T-cell (primary cell): ENCODE data around the gene PRKCB. TPM values are rescaled to one million over a fixed set of nuclear protein-coding genes. Genes with fewer than 3 reads are reported as not detected.

Source experiments
- ATAC-seq, 4 experiments: fragments of 200-7000 bp in 3 of 4; fragments of 150-1000 bp in 1 of 4; cut with Tn5 transposase; replicated peaks in 1 of 4; 1 replicate in 3 of 4; 2 replicates in 1 of 4; pipeline ENCODE4 v1.10.0; 2021; ENCODE audit warnings: moderate library complexity in 3 of 4, mild to moderate bottlenecking in 2 of 4, moderate number of reproducible peaks in 1 of 4
- CTCF ChIA-PET, 2 donors: fragments of 300-600 bp; sonication (Branson Sonifier 250); formaldehyde crosslinking; loops; one replicate each; lab custom pipeline; 2022; ENCODE audit warnings: antibody characterized with exemption in 2 of 2; lab: Charles Lee
- POLR2A ChIA-PET, 2 donors: fragments of 300-600 bp; sonication (Branson Sonifier 250); formaldehyde crosslinking; loops; one replicate each; lab custom pipeline; 2022; ENCODE audit warnings: antibody characterized with exemption in 2 of 2; lab: Charles Lee
- DNase-seq, 35 experiments: peaks; one replicate each; pipeline versions ENCODE4 v3.0.0 to v3.0.0-alpha.2; 2013 to 2023
- H3K27ac ChIP-seq: one replicate; pipeline ENCODE4 v1.5.1; 2013; ENCODE audit warnings: low read length
- H3K27me3 ChIP-seq, 2 experiments: replicated peaks in 1 of 2; 1 replicate in 1 of 2; 2 replicates in 1 of 2; pipeline versions ENCODE4 v1.6.1 to v1.7.0; 2013; ENCODE audit warnings: low read length in 1 of 2, mixed read lengths in 1 of 2; ENCODE audit not compliant: control insufficient read depth in 2 of 2, insufficient read depth in 2 of 2; ENCODE audit errors: extremely low read depth in 1 of 2
- H3K36me3 ChIP-seq, 2 donors: 1 replicate in 1 of 2; 2 replicates in 1 of 2; pipeline versions ENCODE4 v1.6.1 to v1.7.0; 2013; ENCODE audit warnings: low read length in 1 of 2; ENCODE audit not compliant: control insufficient read depth in 2 of 2, insufficient read depth in 1 of 2; ENCODE audit errors: extremely low read depth in 1 of 2
- H3K4me1 ChIP-seq, 2 experiments: 1 replicate in 1 of 2; 2 replicates in 1 of 2; pipeline versions ENCODE4 v1.6.1 to v1.7.0; 2013; ENCODE audit warnings: low read length in 2 of 2, mixed read lengths in 1 of 2; ENCODE audit not compliant: insufficient read depth in 2 of 2, control insufficient read depth in 1 of 2; ENCODE audit errors: extremely low read depth in 1 of 2
- H3K4me3 ChIP-seq, 2 donors: 1 replicate in 1 of 2; 2 replicates in 1 of 2; pipeline versions ENCODE4 v1.5.1 to v1.7.0; 2013; ENCODE audit warnings: mild to moderate bottlenecking in 2 of 2, low read length in 1 of 2, moderate library complexity in 1 of 2; ENCODE audit not compliant: control insufficient read depth in 1 of 2; ENCODE audit errors: extremely low read depth in 1 of 2
- H3K9me3 ChIP-seq: 2 replicates; pipeline ENCODE4 v1.7.0; 2013
- H3K27ac Mint-ChIP-seq, 2 donors: one replicate each; pipeline ENCODE4 v1.8.0; 2020 to 2021; ENCODE audit warnings: mild to moderate bottlenecking in 2 of 2, mixed read lengths in 2 of 2
- H3K27me3 Mint-ChIP-seq, 2 donors: one replicate each; pipeline ENCODE4 v1.8.0; 2021 to 2022; ENCODE audit warnings: mixed read lengths in 2 of 2
- H3K36me3 Mint-ChIP-seq: one replicate; pipeline ENCODE4 v1.8.0; 2021; ENCODE audit warnings: mixed read lengths
- H3K4me1 Mint-ChIP-seq, 3 donors: one replicate each; pipeline ENCODE4 v1.8.0; 2020 to 2022; ENCODE audit warnings: mixed read lengths in 3 of 3, mild to moderate bottlenecking in 1 of 3
- H3K4me3 Mint-ChIP-seq, 3 donors: one replicate each; pipeline ENCODE4 v1.8.0; 2020 to 2022; ENCODE audit warnings: mild to moderate bottlenecking in 3 of 3, mixed read lengths in 3 of 3, moderate library complexity in 3 of 3
- H3K9me3 Mint-ChIP-seq, 3 donors: one replicate each; pipeline ENCODE4 v1.8.0; 2020 to 2022; ENCODE audit warnings: mixed read lengths in 3 of 3
- WGBS: methylation state at CpG from one replicate; pipeline ENCODE4 v1.1.5; 2013; ENCODE audit warnings: missing lambda C conversion rate; ENCODE audit not compliant: insufficient coverage; 5-methylcytosine and 5-hydroxymethylcytosine counted together
- total RNA-seq, 35 experiments: library from RNA in 6 of 35; stranded (reverse) in 6 of 35; fragments of 120-200 nt in 1 of 35; gene quantifications; one replicate each; pipeline versions ENCODE4 v1.2.1 to v1.2.4 and lab custom pipeline; 2013 to 2026

The PRKCB gene
- total RNA-seq, 5 donors from 2014 or later (not counting 1 experiment from before 2014, with no cell fraction given) = 84.7 to 114 (median 105) TPM

DNA sequence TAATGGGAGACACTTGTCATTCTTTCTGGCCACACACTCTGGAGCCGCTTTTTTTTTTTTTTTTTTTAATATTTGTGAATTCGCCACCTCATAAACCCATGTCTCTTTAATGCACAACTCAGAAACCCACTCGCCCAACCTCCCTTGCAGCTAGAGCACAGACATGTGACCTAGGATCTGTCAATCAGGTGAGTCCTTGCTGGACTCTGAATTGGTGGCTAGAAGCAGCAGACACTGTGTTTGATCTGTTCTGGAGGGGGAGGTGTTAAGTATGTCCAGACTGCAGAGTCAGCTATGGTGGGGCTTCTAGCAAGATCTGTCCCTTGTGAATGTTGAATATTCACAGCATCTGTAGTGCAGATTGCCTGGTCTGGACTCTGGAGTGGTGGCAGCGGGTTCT, 112.1 kb downstream of the PRKCB start:
- Mint-ChIP-seq H3K27ac (peak overlapping the region; percentile 93 to 94), H3K4me3 (peak overlapping the region in 1 of 3 donors; percentile 68), H3K4me1 (peaks cover 88 to 94% (median 93%) of the 10 kb centered on the region in 3 donors), H3K9me3 (no peaks in the 10 kb centered on the region), H3K36me3 (no peaks in the 10 kb centered on the region), H3K27me3 (no peaks in the 10 kb centered on the region)
- Histone ChIP-seq H3K4me3 (no peak overlapping the region), H3K27me3 (no peaks in the 10 kb centered on the region), H3K9me3 (no peaks in the 10 kb centered on the region), H3K27ac (peak overlapping the region; percentile 86), H3K36me3 (peaks cover 1 to 2% of the 10 kb centered on the region in 2 donors), H3K4me1 (peaks cover 43 to 76% of the 10 kb centered on the region in 2 experiments)
- ChIA-PET CTCF (no interaction called here), POLR2A (no interaction called here)
- 100% methylated on average over 1 of the region's 4 CpGs for WGBS
- DNase-seq = no peak
- no peak for ATAC-seq

DNA sequence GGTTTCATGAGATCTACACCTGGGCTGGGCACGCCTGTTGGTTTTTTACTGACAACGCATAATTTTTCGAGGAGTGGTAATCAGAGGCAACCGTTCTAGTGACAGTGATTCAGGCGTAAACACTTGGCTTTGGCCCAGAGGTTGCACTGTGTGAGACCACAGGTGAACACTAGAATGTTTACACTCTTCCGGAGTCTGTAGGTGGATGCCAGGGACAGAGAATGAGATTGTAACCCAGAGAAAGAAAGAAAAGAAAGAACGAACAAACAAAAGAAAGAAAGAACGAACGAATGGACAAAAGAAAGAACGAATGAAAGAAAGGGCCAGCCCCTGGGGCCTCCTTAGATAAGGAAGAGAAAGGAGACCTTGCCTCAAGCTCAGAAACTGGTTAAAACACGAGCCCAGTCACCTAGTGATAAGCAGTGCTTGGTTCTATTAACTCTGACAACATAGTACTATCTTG, 113.2 kb downstream of the PRKCB start:
- H3K4me3 ChIP-seq = peak overlapping the region in 1 of 2 donors; percentile 3
- no peaks in the 10 kb centered on the region for H3K27me3 Mint-ChIP-seq
- WGBS = 1% methylated on average over 11 of the region's 11 CpGs

DNA sequence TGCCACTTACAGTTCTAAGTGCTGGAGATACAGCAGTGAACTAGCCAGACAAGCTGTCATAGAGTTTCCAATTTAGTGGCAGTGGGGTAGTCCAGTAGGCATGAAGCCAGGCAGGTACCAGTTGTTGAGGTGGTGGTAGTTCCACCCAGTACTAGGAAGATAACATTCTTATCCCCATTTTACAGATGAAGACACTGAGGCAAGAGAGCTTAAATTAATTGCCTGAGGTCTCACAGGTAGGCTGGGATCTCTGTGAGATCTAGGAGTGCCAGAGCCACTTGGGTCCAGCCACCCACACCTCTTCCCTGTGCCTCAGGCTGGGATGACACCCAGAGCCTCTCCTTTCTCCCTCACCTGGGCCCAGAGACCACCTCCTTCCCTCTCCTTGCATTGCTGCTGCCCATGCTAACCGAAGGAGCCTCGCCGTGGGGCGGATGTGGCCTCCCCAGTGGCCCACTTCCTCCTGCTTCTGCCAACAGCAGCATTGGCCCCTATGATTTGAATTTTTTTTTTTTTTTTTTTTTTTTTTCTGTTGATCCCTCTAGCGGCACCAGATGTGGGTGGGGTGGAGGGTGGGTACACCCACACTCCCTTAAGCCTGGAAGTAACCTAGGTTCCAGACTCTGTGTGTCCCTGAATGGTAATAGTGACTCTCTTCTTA, 114.0 kb downstream of the PRKCB start:
- Histone ChIP-seq H3K4me3 (peak overlapping the region in 1 of 2 donors; percentile 52), H3K36me3 (peaks cover 0 to 4% of the 10 kb centered on the region in 2 donors), H3K27me3 (no peaks in the 10 kb centered on the region), H3K4me1 (peaks cover 48 to 82% of the 10 kb centered on the region in 2 experiments), H3K27ac (peak overlapping the region; percentile 86), H3K9me3 (no peaks in the 10 kb centered on the region)
- Mint-ChIP-seq H3K4me3 (peak overlapping the region; percentile 35 to 68 (median 65)), H3K4me1 (peaks cover 93 to 97% (median 97%) of the 10 kb centered on the region in 3 donors), H3K27me3 (no peaks in the 10 kb centered on the region), H3K9me3 (no peaks in the 10 kb centered on the region), H3K36me3 (no peaks in the 10 kb centered on the region), H3K27ac (peak overlapping the region; percentile 93 to 94)
- CTCF ChIA-PET = interaction anchor here (0.6 to 1.3 kb wide), 5 partner anchors 38 to 655 kb away, joined by 3 to 6 read pairs (median 3); no protein-coding TSS in a partner anchor
- POLR2A ChIA-PET = interaction anchor here in 1 of 2 donors (0.7 kb wide), 1 partner anchor 11 kb away, joined by 13 read pairs; no protein-coding TSS in a partner anchor
- WGBS = no CpG with 5 or more reads among the region's 5 CpGs
- DNase-seq (peak; percentile 57 to 86 (median 76)), ATAC-seq (peak; percentile 60 to 77 (median 74))

More for the DNA sequence above, 113.2 kb downstream of the PRKCB start:
- Mint-ChIP-seq H3K4me3 (peak overlapping the region; percentile 64 to 68 (median 65)), H3K27ac (peak overlapping the region; percentile 93 to 94), H3K9me3 (no peaks in the 10 kb centered on the region), H3K36me3 (no peaks in the 10 kb centered on the region), H3K4me1 (peaks cover 91 to 95% (median 94%) of the 10 kb centered on the region in 3 donors)
- peak; percentile 77 to 80 (median 78) for ATAC-seq
- no peaks in the 10 kb centered on the region for H3K9me3 ChIP-seq
- ChIA-PET POLR2A (no interaction called here), CTCF (interaction anchor here in 1 of 2 donors (0.6 to 1.3 kb wide), 3 partner anchors 61 to 93 kb away, joined by 3 read pairs; no protein-coding TSS in a partner anchor)
- peaks cover 48 to 81% of the 10 kb centered on the region in 2 experiments for H3K4me1 ChIP-seq
- no peaks in the 10 kb centered on the region for H3K27me3 ChIP-seq
- peak; percentile 53 to 81 (median 73) for DNase-seq
- H3K27ac ChIP-seq = peak overlapping the region; percentile 86
- peaks cover 0 to 4% of the 10 kb centered on the region in 2 donors for H3K36me3 ChIP-seq

DNA sequence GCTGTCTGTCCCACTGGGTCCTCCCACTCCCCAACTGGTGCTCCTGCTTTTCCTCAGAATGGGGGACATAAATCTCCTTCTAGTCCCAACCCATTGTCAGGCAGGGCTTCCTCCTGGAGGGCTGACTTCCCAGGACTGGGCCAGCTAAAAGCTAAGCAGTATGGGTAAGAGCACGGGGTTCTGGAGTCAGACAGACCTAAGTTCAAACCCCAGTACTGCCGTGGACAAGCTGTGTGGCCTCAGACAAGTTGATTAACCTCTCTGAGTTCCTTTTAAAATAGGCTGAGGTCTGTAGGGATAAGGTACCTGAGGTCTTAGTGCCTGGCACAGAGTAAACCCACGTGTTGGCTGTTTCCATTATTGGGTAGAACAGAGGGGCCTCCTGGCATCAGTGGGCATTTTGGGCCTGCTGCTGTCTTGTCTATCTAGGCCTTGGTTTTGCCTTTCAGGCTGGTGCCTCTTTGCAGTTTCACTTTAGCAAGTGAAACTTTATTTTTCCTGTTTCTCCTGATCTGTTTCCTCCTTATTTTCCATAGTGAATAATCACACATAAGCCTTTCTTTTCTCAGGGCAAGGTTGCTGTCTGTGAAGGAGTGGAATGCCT, 114.6 kb downstream of the PRKCB start:
- H3K4me3 Mint-ChIP-seq = peak overlapping the region; percentile 44 to 68 (median 56)
- DNase-seq (peak in 1 of 35 experiments; percentile 13), ATAC-seq (peak in 1 of 4 experiments; percentile 3)
- H3K27ac Mint-ChIP-seq = peak overlapping the region; percentile 93 to 94
- peaks cover 0 to 4% of the 10 kb centered on the region in 2 donors for H3K36me3 ChIP-seq
- WGBS = 17% methylated on average over 3 of the region's 3 CpGs
- H3K4me1 Mint-ChIP-seq = peaks cover 93 to 96% (median 94%) of the 10 kb centered on the region in 3 donors
- CTCF ChIA-PET = interaction anchor here (0.6 to 1.3 kb wide), 3 partner anchors 60 to 656 kb away, joined by 3 to 6 read pairs (median 3); no protein-coding TSS in a partner anchor
- H3K4me3 ChIP-seq = peak overlapping the region in 1 of 2 donors; percentile 52
- H3K27ac ChIP-seq = peak overlapping the region; percentile 86
- POLR2A ChIA-PET = interaction anchor here in 1 of 2 donors (0.7 kb wide), 1 partner anchor 10 kb away, joined by 13 read pairs; no protein-coding TSS in a partner anchor
- H3K27me3 Mint-ChIP-seq = no peaks in the 10 kb centered on the region
- H3K9me3 Mint-ChIP-seq = no peaks in the 10 kb centered on the region
- no peaks in the 10 kb centered on the region for H3K27me3 ChIP-seq
- H3K36me3 Mint-ChIP-seq = no peaks in the 10 kb centered on the region
- H3K4me1 ChIP-seq = peaks cover 48 to 77% of the 10 kb centered on the region in 2 experiments
- no peaks in the 10 kb centered on the region for H3K9me3 ChIP-seq

DNA sequence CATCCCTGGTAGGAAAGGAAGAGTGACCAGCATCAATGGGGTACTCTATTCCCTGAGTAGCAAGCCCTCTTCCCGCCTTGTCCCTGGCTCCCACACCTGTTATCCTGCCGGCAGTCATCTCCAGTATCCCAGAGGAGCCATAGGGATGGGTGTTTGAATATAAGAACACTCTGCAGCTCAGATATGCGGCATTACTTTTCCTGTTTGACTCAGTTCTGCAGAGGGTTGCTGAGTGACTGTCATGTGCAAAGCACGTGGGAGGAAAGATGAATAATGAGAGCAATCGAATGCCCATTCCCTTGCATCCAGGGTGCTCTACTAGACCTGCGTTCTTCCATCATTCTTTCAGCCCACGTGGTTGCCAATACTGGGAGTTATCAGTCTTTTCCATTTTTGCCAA, 115.1 kb downstream of the PRKCB start:
- no peaks in the 10 kb centered on the region for H3K27me3 ChIP-seq
- Mint-ChIP-seq H3K4me3 (peak overlapping the region; percentile 44 to 68 (median 56)), H3K36me3 (no peaks in the 10 kb centered on the region), H3K4me1 (peaks cover 92 to 95% (median 93%) of the 10 kb centered on the region in 3 donors), H3K9me3 (no peaks in the 10 kb centered on the region), H3K27me3 (no peaks in the 10 kb centered on the region), H3K27ac (peak overlapping the region; percentile 93 to 94)
- no peaks in the 10 kb centered on the region for H3K9me3 ChIP-seq
- H3K36me3 ChIP-seq = peaks cover 0 to 4% of the 10 kb centered on the region in 2 donors
- peak overlapping the region in 1 of 2 donors; percentile 3 for H3K4me3 ChIP-seq
- DNase-seq (peak in 1 of 35 experiments; percentile 25), ATAC-seq (no peak)
- H3K4me1 ChIP-seq = peaks cover 48 to 76% of the 10 kb centered on the region in 2 experiments
- 10% methylated on average over 2 of the region's 7 CpGs for WGBS
- peak overlapping the region; percentile 86 for H3K27ac ChIP-seq
- ChIA-PET CTCF (interaction anchor here in 1 of 2 donors (0.6 kb wide), 1 partner anchor 59 kb away, joined by 3 read pairs; no protein-coding TSS in a partner anchor), POLR2A (no interaction called here)
